HG02623 (cell line): ENCODE results near the gene TMEM120B.
"Not testable (repeated sequence)": the region's sequence is repeated elsewhere in the genome, so short reads cannot be mapped to it uniquely, and the experiment has no call there.

Source experiments
- ATAC-seq: cut with Tn5 transposase; IDR thresholded peaks from one replicate; pipeline ENCODE4 v1.9.1; 2021; ENCODE audit warnings: moderate library complexity; ENCODE audit not compliant: unreplicated experiment

Gene TMEM120B

GRCh38 chr12:121740847-121741246, 28.3 kb downstream of the TMEM120B start:
- ATAC-seq, result no peak

- no peak for ATAC-seq
Measured at GRCh38 chr12:121741743-121742142, 29.2 kb downstream of the TMEM120B start.

GRCh38 chr12:121745545-121745944, 33.0 kb downstream of the TMEM120B start:
- not testable (repeated sequence) for ATAC-seq

- ATAC-seq, result no peak
Measured at GRCh38 chr12:121748218-121748570, 35.6 kb downstream of the TMEM120B start.

- ATAC-seq, result no peak
Measured at GRCh38 chr12:121748571-121749265, 36.2 kb downstream of the TMEM120B start.

- ATAC-seq, result no peak
Measured at GRCh38 chr12:121749267-121749666, 36.7 kb downstream of the TMEM120B start.

GRCh38 chr12:121750507-121750955, 38.0 kb downstream of the TMEM120B start:
- no peak for ATAC-seq

- ATAC-seq, result no peak
Measured at GRCh38 chr12:121751034-121751433, 38.5 kb downstream of the TMEM120B start.

GRCh38 chr12:121751749-121752351, 39.3 kb downstream of the TMEM120B start:
- ATAC-seq, result no peak

GRCh38 chr12:121753844-121754264, 41.3 kb downstream of the TMEM120B start:
- no peak for ATAC-seq

- no peak for ATAC-seq
Measured at GRCh38 chr12:121754836-121755235, 42.3 kb downstream of the TMEM120B start.

GRCh38 chr12:121755591-121755990, 43.0 kb downstream of the TMEM120B start:
- no peak for ATAC-seq

- ATAC-seq, result not testable (repeated sequence)
Measured at GRCh38 chr12:121758536-121758935, 46.0 kb downstream of the TMEM120B start.

- no peak for ATAC-seq
Measured at GRCh38 chr12:121762269-121762668, 49.7 kb downstream of the TMEM120B start.

GRCh38 chr12:121764808-121765207, 52.3 kb downstream of the TMEM120B start:
- ATAC-seq, result no peak

- ATAC-seq, result no peak
Measured at GRCh38 chr12:121765573-121765972, 53.0 kb downstream of the TMEM120B start.

GRCh38 chr12:121766290-121767039, 53.9 kb downstream of the TMEM120B start:
- ATAC-seq, result no peak

GRCh38 chr12:121767525-121768016, 55.0 kb downstream of the TMEM120B start:
- ATAC-seq, result no peak

GRCh38 chr12:121769297-121769830, 56.8 kb downstream of the TMEM120B start:
- no peak for ATAC-seq

- no peak for ATAC-seq
Measured at GRCh38 chr12:121769831-121770301, 57.3 kb downstream of the TMEM120B start.

GRCh38 chr12:121770388-121770787, 57.8 kb downstream of the TMEM120B start:
- ATAC-seq, result no peak
